Measurements from ENCODE around the gene TTLL8. TPM values are rescaled to one million over a fixed set of nuclear protein-coding genes. Genes with fewer than 3 reads are reported as not detected.
A peak's percentile ranks its signal among the peaks of the same experiment; 100 is the strongest.
"Not testable (repeated sequence)": the region's sequence is repeated elsewhere in the genome, so short reads cannot be mapped to it uniquely, and the experiment has no call there.

TTLL8 gene
- total and polyA plus RNA-seq, 4 experiments from 2014 or later: not detected

GRCh38 chr22:49983148-49984042 is 74.7 kb downstream of the TTLL8 start:
- peaks cover 5 to 12% (median 6%) of the 10 kb centered on the region in 4 donors for H3K4me1 Mint-ChIP-seq
- H3K27me3 Mint-ChIP-seq: peaks cover 10 to 18% of the 10 kb centered on the region in 2 donors
- Histone ChIP-seq H3K27me3 (ENCODE audit: insufficient read depth, low read length) (peaks cover 6% of the 10 kb centered on the region), H3K36me3 (ENCODE audit: insufficient read depth, low read length) (no peaks in the 10 kb centered on the region), H3K4me1 (ENCODE audit: insufficient read depth, low read length) (no peaks in the 10 kb centered on the region), H3K9me3 (ENCODE audit: control insufficient read depth in 1 of 2, low read length in 2 of 2) (no peaks in the 10 kb centered on the region), H3K27ac (ENCODE audit: low read depth, low read length) (no peak overlapping the region), H3K4me3 (ENCODE audit: low read length in 2 of 2) (no peak overlapping the region)
- H3K36me3 Mint-ChIP-seq: peaks cover 1 to 13% of the 10 kb centered on the region in 2 donors
- DNase-seq: peak in 2 of 5 donors; percentile 34 to 61
- peaks cover 0 to 36% (median 29%) of the 10 kb centered on the region in 8 donors for H3K9me3 Mint-ChIP-seq
- peak overlapping the region in 1 of 7 donors; percentile 14 for H3K27ac Mint-ChIP-seq
- peak overlapping the region in 1 of 8 donors; percentile 65 for H3K4me3 Mint-ChIP-seq
- intact Hi-C loops (cut with micrococcal nuclease): no loop called here
- CTCF ChIA-PET (ENCODE audit: partially characterized antibody): interaction anchor here (0.6 to 1.8 kb wide), 6 partner anchors 9 to 57 kb away, joined by 3 to 5 read pairs (median 4); no protein-coding TSS in a partner anchor
- POLR2A ChIA-PET (ENCODE audit: partially characterized antibody): interaction anchor here (0.7 to 4.2 kb wide), 4 partner anchors 11 to 47 kb away, joined by 3 to 27 read pairs (median 4); partner anchors contain the start of gene PIM3

GRCh38 chr22:49981799-49982198 is 76.3 kb downstream of the TTLL8 start:
- H3K27ac Mint-ChIP-seq; H3K27ac ChIP-seq (ENCODE audit: low read depth, low read length); intact Hi-C loops (cut with micrococcal nuclease); H3K4me3 Mint-ChIP-seq; H3K27me3 ChIP-seq (ENCODE audit: insufficient read depth, low read length); H3K4me3 ChIP-seq (ENCODE audit: low read length in 2 of 2); H3K36me3 ChIP-seq (ENCODE audit: insufficient read depth, low read length); H3K9me3 ChIP-seq (ENCODE audit: control insufficient read depth in 1 of 2, low read length in 2 of 2); H3K4me1 ChIP-seq (ENCODE audit: insufficient read depth, low read length); DNase-seq: not testable (repeated sequence)
- Mint-ChIP-seq H3K4me1 (peaks cover 7 to 13% (median 8%) of the 10 kb centered on the region in 4 donors), H3K27me3 (peaks cover 10 to 18% of the 10 kb centered on the region in 2 donors), H3K9me3 (peaks cover 0 to 30% (median 27%) of the 10 kb centered on the region in 8 donors), H3K36me3 (peaks cover 1 to 13% of the 10 kb centered on the region in 2 donors)
- ChIA-PET CTCF (ENCODE audit: partially characterized antibody) (interaction anchor here (1.0 to 1.7 kb wide), 6 partner anchors 9 to 51 kb away, joined by 3 to 6 read pairs (median 4); no protein-coding TSS in a partner anchor), POLR2A (ENCODE audit: partially characterized antibody) (interaction anchor here (4.2 kb wide), 1 partner anchor 21 kb away, joined by 27 read pairs; the partner anchor contains the start of gene PIM3)

DNA sequence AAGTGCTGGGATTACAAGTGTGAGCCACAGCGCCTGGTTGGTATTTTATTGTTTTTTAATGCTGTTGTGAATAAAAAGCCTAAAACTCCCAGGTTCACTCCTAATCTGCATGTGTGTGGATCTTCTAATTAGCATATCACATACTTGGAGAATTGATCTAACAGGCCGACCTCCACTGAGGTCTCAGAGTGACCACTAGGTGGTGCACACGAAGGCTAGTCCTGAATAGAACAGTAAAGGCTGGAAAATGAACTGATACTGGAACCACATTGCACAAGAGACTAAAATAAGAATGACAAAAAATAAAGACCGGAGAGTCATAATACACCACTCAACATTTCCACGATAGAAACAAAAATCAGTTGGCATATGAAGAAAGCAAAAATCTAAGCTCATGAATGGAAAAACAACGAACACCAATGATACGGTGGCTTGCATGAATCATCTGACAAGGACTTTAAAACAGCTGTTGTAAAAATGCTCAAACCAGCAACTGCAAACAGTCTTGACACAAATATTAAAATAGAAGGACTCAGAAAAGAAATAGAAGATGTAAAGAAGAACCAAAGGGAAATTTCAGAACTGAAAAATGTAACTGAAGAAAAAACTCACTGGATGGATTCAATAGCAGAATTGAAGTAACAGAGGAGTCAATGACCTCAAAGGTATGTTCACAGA is 78.4 kb downstream of the TTLL8 start:
- Mint-ChIP-seq H3K27me3 (peaks cover 7 to 8% of the 10 kb centered on the region in 2 donors), H3K36me3 (peaks cover 0 to 4% of the 10 kb centered on the region in 2 donors), H3K27ac (peak overlapping the region in 1 of 7 donors; percentile 59), H3K4me1 (peaks cover 19 to 29% (median 21%) of the 10 kb centered on the region in 4 donors), H3K9me3 (peaks cover 0 to 17% (median 11%) of the 10 kb centered on the region in 8 donors), H3K4me3 (peak overlapping the region in 2 of 8 donors; percentile 7 to 41)
- no peak overlapping the region for H3K27ac ChIP-seq (ENCODE audit: low read depth, low read length)
- no peaks in the 10 kb centered on the region for H3K36me3 ChIP-seq (ENCODE audit: insufficient read depth, low read length)
- POLR2A ChIA-PET (ENCODE audit: partially characterized antibody): interaction anchor here (0.9 to 1.3 kb wide), 3 partner anchors 12 to 51 kb away, joined by 3 to 6 read pairs (median 4); no protein-coding TSS in a partner anchor
- DNase-seq: no peak
- H3K4me3 ChIP-seq (ENCODE audit: low read length in 2 of 2): no peak overlapping the region
- H3K27me3 ChIP-seq (ENCODE audit: insufficient read depth, low read length): peaks cover 3% of the 10 kb centered on the region
- H3K9me3 ChIP-seq (ENCODE audit: control insufficient read depth in 1 of 2, low read length in 2 of 2): no peaks in the 10 kb centered on the region
- CTCF ChIA-PET (ENCODE audit: partially characterized antibody): interaction anchor here (0.8 to 1.3 kb wide), 4 partner anchors 37 to 212 kb away, joined by 3 to 6 read pairs (median 4); no protein-coding TSS in a partner anchor
- intact Hi-C loops (cut with micrococcal nuclease): no loop called here
- peaks cover 17% of the 10 kb centered on the region for H3K4me1 ChIP-seq (ENCODE audit: insufficient read depth, low read length)

GRCh38 chr22:49977578-49977977 is 80.5 kb downstream of the TTLL8 start:
- ChIA-PET POLR2A (ENCODE audit: partially characterized antibody) (no interaction called here), CTCF (ENCODE audit: partially characterized antibody) (interaction anchor here (0.9 to 1.4 kb wide), 3 partner anchors 15 to 47 kb away, joined by 3 to 6 read pairs (median 3); no protein-coding TSS in a partner anchor)
- Histone ChIP-seq H3K4me1 (ENCODE audit: insufficient read depth, low read length) (peaks cover 17% of the 10 kb centered on the region), H3K9me3 (ENCODE audit: control insufficient read depth in 1 of 2, low read length in 2 of 2) (no peaks in the 10 kb centered on the region), H3K36me3 (ENCODE audit: insufficient read depth, low read length) (no peaks in the 10 kb centered on the region), H3K4me3 (ENCODE audit: low read length in 2 of 2) (no peak overlapping the region), H3K27me3 (ENCODE audit: insufficient read depth, low read length) (peaks cover 1% of the 10 kb centered on the region), H3K27ac (ENCODE audit: low read depth, low read length) (no peak overlapping the region)
- peaks cover 4% of the 10 kb centered on the region in 2 donors for H3K27me3 Mint-ChIP-seq
- intact Hi-C loops (cut with micrococcal nuclease): no loop called here
- peaks cover 0 to 12% (median 10%) of the 10 kb centered on the region in 8 donors for H3K9me3 Mint-ChIP-seq
- H3K36me3 Mint-ChIP-seq: peaks cover 0 to 4% of the 10 kb centered on the region in 2 donors
- peak in 1 of 5 donors; percentile 20 for DNase-seq
- H3K4me1 Mint-ChIP-seq: peaks cover 16 to 22% (median 17%) of the 10 kb centered on the region in 4 donors
- H3K27ac Mint-ChIP-seq: peak overlapping the region in 2 of 7 donors; percentile 41 to 81
- H3K4me3 Mint-ChIP-seq: no peak overlapping the region

DNA sequence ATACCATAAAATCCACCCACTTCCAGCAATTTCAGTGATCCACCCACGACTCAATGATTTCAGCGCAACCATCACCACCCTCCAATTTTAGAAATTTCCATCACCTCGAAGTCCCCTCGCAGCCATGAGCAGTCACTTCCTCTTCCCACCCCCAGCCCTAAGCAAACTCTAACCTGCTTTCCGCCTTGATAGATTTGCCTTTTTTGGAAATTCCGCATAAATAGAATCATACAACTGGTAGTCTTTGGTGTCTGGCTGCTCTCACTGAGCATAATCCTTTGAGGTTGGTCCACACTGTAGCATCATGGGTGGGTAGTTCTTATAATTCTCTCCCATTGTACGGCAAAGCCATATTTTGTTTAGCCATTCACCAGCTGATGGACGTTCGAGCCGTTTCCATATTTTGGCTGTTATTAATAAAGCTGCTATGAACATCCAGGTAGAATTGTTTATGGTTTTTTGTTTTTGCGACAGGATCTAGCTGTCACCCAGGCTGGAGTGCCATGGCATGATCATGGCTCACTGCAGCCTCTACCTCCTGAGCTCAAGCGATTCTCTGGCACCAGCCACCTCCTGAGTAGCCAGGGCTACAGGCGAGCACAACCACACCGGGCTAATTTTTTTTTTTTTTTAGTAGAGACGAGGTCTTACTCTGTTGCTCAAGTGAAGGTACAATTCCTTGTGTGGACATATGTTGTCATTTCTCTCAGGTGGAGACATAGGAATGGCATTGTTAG is 81.5 kb downstream of the TTLL8 start:
- peak overlapping the region in 5 of 8 donors; percentile 33 to 60 (median 49) for H3K4me3 Mint-ChIP-seq
- intact Hi-C loops (cut with micrococcal nuclease): no loop called here

More for the DNA sequence above, 81.5 kb downstream of the TTLL8 start:
- Mint-ChIP-seq H3K36me3 (peaks cover 0 to 4% of the 10 kb centered on the region in 2 donors), H3K4me1 (peaks cover 15 to 20% (median 16%) of the 10 kb centered on the region in 4 donors), H3K27me3 (peaks cover 2% of the 10 kb centered on the region in 2 donors), H3K27ac (peak overlapping the region; percentile 49 to 89 (median 85)), H3K9me3 (peaks cover 0 to 12% (median 9%) of the 10 kb centered on the region in 8 donors)
- Histone ChIP-seq H3K27me3 (ENCODE audit: insufficient read depth, low read length) (no peaks in the 10 kb centered on the region), H3K4me1 (ENCODE audit: insufficient read depth, low read length) (peaks cover 17% of the 10 kb centered on the region), H3K9me3 (ENCODE audit: control insufficient read depth in 1 of 2, low read length in 2 of 2) (no peaks in the 10 kb centered on the region), H3K4me3 (ENCODE audit: low read length in 2 of 2) (no peak overlapping the region), H3K36me3 (ENCODE audit: insufficient read depth, low read length) (no peaks in the 10 kb centered on the region), H3K27ac (ENCODE audit: low read depth, low read length) (peak overlapping the region; percentile 23)
- peak in 3 of 5 donors; percentile 48 to 77 (median 49) for DNase-seq
- CTCF ChIA-PET (ENCODE audit: partially characterized antibody): interaction anchor here (1.3 to 1.6 kb wide), 3 partner anchors 14 to 53 kb away, joined by 3 to 6 read pairs (median 3); no protein-coding TSS in a partner anchor
- POLR2A ChIA-PET (ENCODE audit: partially characterized antibody): interaction anchor here (0.6 to 1.4 kb wide), 2 partner anchors 14 to 145 kb away, joined by 3 to 4 read pairs; no protein-coding TSS in a partner anchor

Data from CD4-positive, alpha-beta memory T cell (primary cell).